HepG2 (cell line): ENCODE data around the gene ASB16. TPM values are rescaled to one million over a fixed set of nuclear protein-coding genes. Genes with fewer than 3 reads are reported as not detected.

ENCODE experiments used
- ATAC-seq: fragments of 200-7000 bp; cut with Tn5 transposase; 3 replicates; pipeline ENCODE4 v1.9.1; 2020; ENCODE audit warnings: mild to moderate bottlenecking, moderate library complexity
- BruUV-seq: library from RNA; stranded (reverse); fragments of 400-500 nt; replicated peaks from 2 replicates; lab custom pipeline; 2021; lab: Mats Ljungman, UMichigan
- CTCF ChIA-PET: fragments of 300-600 bp; formaldehyde crosslinking; extraction: SDS; loops from one replicate; lab custom pipeline; 2021; ENCODE audit warnings: low total read pairs, inconsistent platforms, low intra/inter-chr PET ratio; lab: Yijun Ruan, JAX
- POLR2A ChIA-PET: fragments of 350-600 bp; sonication (Branson Sonifier 250); formaldehyde crosslinking; loops from one replicate; lab custom pipeline; 2020; ENCODE audit warnings: antibody characterized with exemption, inconsistent platforms; lab: Yijun Ruan, JAX
- DNase-seq: peaks from one replicate; pipeline ENCODE4 v3.0.0-alpha.2; 2015; ENCODE audit warnings: low spot score
- FAIRE-seq: peaks from 3 replicates; lab custom pipeline; 2011; peaks lifted over from hg19 to GRCh38; lab: Jason Lieb, UNC
- H2AFZ ChIP-seq: one replicate; pipeline ENCODE4 v1.6.1; 2011; ENCODE audit warnings: low read length, inconsistent platforms
- H3K27ac ChIP-seq: fragments of 300-600 bp; 3 replicates; pipeline ENCODE4 v1.8.0; 2011; ENCODE audit warnings: mixed run types, mild to moderate bottlenecking, mixed read lengths, low read length, inconsistent platforms; ENCODE audit not compliant: insufficient read depth; ENCODE audit errors: extremely low read length
- H3K27me3 ChIP-seq, 2 experiments: fragments of 200-600 bp in 1 of 2; 2 replicates in 1 of 2; 3 replicates in 1 of 2; pipeline versions ENCODE4 v1.6.0 to v1.8.0; 2011; ENCODE audit warnings: low read length in 2 of 2, mild to moderate bottlenecking in 2 of 2, moderate library complexity in 2 of 2, inconsistent platforms in 1 of 2; ENCODE audit not compliant: insufficient read depth in 2 of 2, control insufficient read depth in 1 of 2
- H3K36me3 ChIP-seq, 2 experiments: fragments of 200-600 bp in 1 of 2; replicated peaks in 1 of 2; 2 replicates in 1 of 2; 3 replicates in 1 of 2; pipeline versions ENCODE4 v1.5.1 to v1.8.0; 2011; ENCODE audit warnings: low read length in 2 of 2, inconsistent platforms in 1 of 2; ENCODE audit not compliant: insufficient read depth in 2 of 2, control insufficient read depth in 1 of 2
- H3K4me1 ChIP-seq: 2 replicates; pipeline ENCODE4 v1.5.1; 2012; ENCODE audit warnings: low read length, inconsistent platforms; ENCODE audit not compliant: insufficient read depth
- H3K4me2 ChIP-seq: 2 replicates; pipeline ENCODE4 v1.6.0; 2011; ENCODE audit warnings: low read depth, low read length, inconsistent platforms
- H3K4me3 ChIP-seq, 3 experiments: fragments of 200-600 bp in 1 of 3; sonication (generic), shearing (Covaris generic) in 1 of 3; replicated peaks in 1 of 3; 2 replicates each; pipeline ENCODE4 v1.5.1; 2011 to 2016; ENCODE audit warnings: low read length in 3 of 3, inconsistent platforms in 2 of 3, low read depth in 2 of 3, mild to moderate bottlenecking in 2 of 3, control low read depth in 1 of 3, mixed read lengths in 1 of 3; ENCODE audit not compliant: insufficient read depth in 1 of 3
- H3K79me2 ChIP-seq: one replicate; pipeline ENCODE4 v1.6.1; 2011; ENCODE audit warnings: low read length, inconsistent platforms; ENCODE audit not compliant: insufficient read depth
- H3K9ac ChIP-seq: 2 replicates; pipeline ENCODE4 v1.6.0; 2011; ENCODE audit warnings: mild to moderate bottlenecking, low read depth, low read length, inconsistent platforms; ENCODE audit not compliant: insufficient read depth
- H3K9me3 ChIP-seq: 2 replicates; pipeline ENCODE4 v1.5.1; 2012; ENCODE audit warnings: mild to moderate bottlenecking, low read length
- H4K20me1 ChIP-seq: 2 replicates; pipeline ENCODE4 v1.6.0; 2011; ENCODE audit warnings: inconsistent platforms, mild to moderate bottlenecking, low read length, moderate library complexity; ENCODE audit not compliant: insufficient read depth
- ATF7 ChIP-seq, 2 experiments: fragments of 450-650 bp in 1 of 2; sonication (generic) in 1 of 2; formaldehyde crosslinking in 1 of 2; IDR thresholded peaks; 2 replicates each; pipeline versions ENCODE4 v1.4.0 to v1.6.1; 2016 to 2020; ENCODE audit warnings: antibody characterized with exemption in 1 of 2, mild to moderate bottlenecking in 1 of 2, missing genetic modification reagents in 1 of 2
- CENPT ChIP-seq: sonication (generic); formaldehyde crosslinking; IDR thresholded peaks from 2 replicates; pipeline ENCODE4 v1.8.0; 2022; ENCODE audit warnings: low read depth, mild to moderate bottlenecking, moderate library complexity, missing genetic modification reagents
- DMAP1 ChIP-seq: IDR thresholded peaks from 2 replicates; pipeline ENCODE4 v1.6.1; 2016
- GABPA ChIP-seq, 2 experiments: IDR thresholded peaks; 2 replicates each; pipeline ENCODE4 v1.6.1; 2011 to 2016; ENCODE audit warnings: low read depth in 2 of 2, low read length in 1 of 2, missing biosample characterization in 1 of 2, missing genetic modification characterization in 1 of 2
- HNRNPH1 ChIP-seq: fragments of 200-400 bp; formaldehyde crosslinking; optimal IDR thresholded peaks from 2 replicates; pipeline ENCODE3; 2017; ENCODE audit warnings: mild to moderate bottlenecking, low read depth, low read length
- NFIC ChIP-seq: IDR thresholded peaks from 2 replicates; pipeline ENCODE4 v1.6.1; 2012; ENCODE audit warnings: mild to moderate bottlenecking, low read length, inconsistent platforms
- SALL2 ChIP-seq: sonication (generic); formaldehyde crosslinking; IDR thresholded peaks from 2 replicates; pipeline ENCODE4 v1.8.1; 2023; ENCODE audit warnings: mild to moderate bottlenecking, missing genetic modification reagents, inconsistent platforms
- SMARCE1 ChIP-seq: fragments of 450-650 bp; IDR thresholded peaks from 2 replicates; pipeline ENCODE4 v1.6.1; 2017; ENCODE audit warnings: borderline replicate concordance
- U2AF1 ChIP-seq: fragments of 200-400 bp; formaldehyde crosslinking; optimal IDR thresholded peaks from 2 replicates; pipeline ENCODE3; 2017; ENCODE audit warnings: mild to moderate bottlenecking, low read depth, low read length
- ZNF230 ChIP-seq: sonication (generic); formaldehyde crosslinking; IDR thresholded peaks from 2 replicates; pipeline ENCODE4 v1.4.0; 2020; ENCODE audit warnings: mild to moderate bottlenecking, missing genetic modification reagents
- ZNF253 ChIP-seq: sonication (generic); formaldehyde crosslinking; IDR thresholded peaks from 2 replicates; pipeline ENCODE4 v1.8.0; 2022; ENCODE audit warnings: mild to moderate bottlenecking, missing genetic modification reagents, borderline replicate concordance
- ZNF333 ChIP-seq: sonication (generic); formaldehyde crosslinking; IDR thresholded peaks from 2 replicates; pipeline ENCODE4 v1.4.0; 2020; ENCODE audit warnings: mild to moderate bottlenecking, missing genetic modification reagents, borderline replicate concordance
- ZNF383 ChIP-seq: sonication (generic); formaldehyde crosslinking; IDR thresholded peaks from 2 replicates; pipeline ENCODE4 v1.4.0; 2020; ENCODE audit warnings: missing genetic modification reagents, mild to moderate bottlenecking, borderline replicate concordance
- ZNF549 ChIP-seq: sonication (generic); formaldehyde crosslinking; IDR thresholded peaks from 2 replicates; pipeline ENCODE4 v1.5.0; 2020; ENCODE audit warnings: missing genetic modification reagents
- ZNF598 ChIP-seq: sonication (generic); formaldehyde crosslinking; IDR thresholded peaks from 2 replicates; pipeline ENCODE4 v1.5.1; 2020; ENCODE audit warnings: mild to moderate bottlenecking, missing genetic modification reagents, borderline replicate concordance
- ZNF788 ChIP-seq: sonication (generic); formaldehyde crosslinking; IDR thresholded peaks from 2 replicates; pipeline ENCODE4 v1.5.0; 2020; ENCODE audit warnings: mild to moderate bottlenecking, missing genetic modification reagents, borderline replicate concordance
- ZNF891 ChIP-seq: sonication (generic); formaldehyde crosslinking; IDR thresholded peaks from 2 replicates; pipeline ENCODE4 v1.5.0; 2020; ENCODE audit warnings: mild to moderate bottlenecking, missing genetic modification reagents
- WGBS: methylation state at CpG from one replicate; pipeline ENCODE4 v1.1.6; 2017; ENCODE audit warnings: low lambda C conversion rate; 5-methylcytosine and 5-hydroxymethylcytosine counted together
- in situ Hi-C: cut with HindIII; loops from 2 replicates; pipeline ENCODE4 v1.10.0; 2017; ENCODE audit warnings: low pct_unique_long_range_greater_than_20kb; ENCODE audit not compliant: extremely low pct_ligation_motif_present
- intact Hi-C: fragments of 100-400 bp; cut with micrococcal nuclease; formaldehyde crosslinking; loops from one replicate; pipeline ENCODE4 v1.10.0; 2022; ENCODE audit not compliant: unreplicated experiment
- polyA plus RNA-seq, 8 experiments: library from polyadenylated mRNA; depleted of rRNA in 3 of 8; stranded (reverse) in 7 of 8; unstranded in 1 of 8; fragments of >200 nt; fragmentation: Illumina TruSeq in 4 of 8; extraction: Trizol in 4 of 8; gene quantifications; 2 replicates each; pipeline versions ENCODE4 v1.2.1 to v1.2.3, GENCODE V29; 2011 to 2016; ENCODE audit warnings: low read depth in 4 of 8, missing spikeins in 1 of 8, mixed read lengths in 1 of 8; ENCODE audit not compliant: insufficient read depth in 1 of 8
- total RNA-seq, 5 experiments: library from RNA; depleted of rRNA; stranded (reverse); fragments of >200 nt; fragmentation: Illumina TruSeq; extraction: Trizol; gene quantifications; 2 replicates each; pipeline ENCODE4 v1.2.3, GENCODE V29; 2016; ENCODE audit warnings: low read depth in 1 of 5
- TF ChIP-seq, protein P1 (sequence below): sonication (generic); formaldehyde crosslinking; IDR thresholded peaks from 2 replicates; pipeline ENCODE4 v1.5.1; 2020; ENCODE audit warnings: mild to moderate bottlenecking, missing genetic modification reagents
- TF ChIP-seq, protein P2 (sequence below): sonication (generic); formaldehyde crosslinking; IDR thresholded peaks from 2 replicates; pipeline ENCODE4 v1.9.0; 2022; ENCODE audit warnings: missing genetic modification reagents, mild to moderate bottlenecking, borderline replicate concordance
- TF ChIP-seq, protein P3 (sequence below): sonication (generic); formaldehyde crosslinking; IDR thresholded peaks from 2 replicates; pipeline ENCODE4 v1.5.0; 2020; ENCODE audit warnings: missing genetic modification reagents

Gene ASB16
- total and polyA plus RNA-seq, 2 of the 13 experiments (the other 11 are each of a cell fraction or from before 2014, with no cell fraction given): 0.07 TPM; not detected in 1

- ATAC-seq (peak; percentile 54), FAIRE-seq (no peak), DNase-seq (no peak)
- no peak overlapping the region for H2AFZ ChIP-seq
- ChIA-PET CTCF (interaction anchor here (0.6 kb wide), 1 partner anchor 367 kb away, joined by 3 read pairs; no protein-coding TSS in a partner anchor), POLR2A (interaction anchor here (1.1 kb wide), 1 partner anchor 32 kb away, joined by 3 read pairs; the partner anchor contains the start of gene HDAC5)
- no peak for TF ChIP-seq ZNF598
- TF ChIP-seq, protein P1, sequence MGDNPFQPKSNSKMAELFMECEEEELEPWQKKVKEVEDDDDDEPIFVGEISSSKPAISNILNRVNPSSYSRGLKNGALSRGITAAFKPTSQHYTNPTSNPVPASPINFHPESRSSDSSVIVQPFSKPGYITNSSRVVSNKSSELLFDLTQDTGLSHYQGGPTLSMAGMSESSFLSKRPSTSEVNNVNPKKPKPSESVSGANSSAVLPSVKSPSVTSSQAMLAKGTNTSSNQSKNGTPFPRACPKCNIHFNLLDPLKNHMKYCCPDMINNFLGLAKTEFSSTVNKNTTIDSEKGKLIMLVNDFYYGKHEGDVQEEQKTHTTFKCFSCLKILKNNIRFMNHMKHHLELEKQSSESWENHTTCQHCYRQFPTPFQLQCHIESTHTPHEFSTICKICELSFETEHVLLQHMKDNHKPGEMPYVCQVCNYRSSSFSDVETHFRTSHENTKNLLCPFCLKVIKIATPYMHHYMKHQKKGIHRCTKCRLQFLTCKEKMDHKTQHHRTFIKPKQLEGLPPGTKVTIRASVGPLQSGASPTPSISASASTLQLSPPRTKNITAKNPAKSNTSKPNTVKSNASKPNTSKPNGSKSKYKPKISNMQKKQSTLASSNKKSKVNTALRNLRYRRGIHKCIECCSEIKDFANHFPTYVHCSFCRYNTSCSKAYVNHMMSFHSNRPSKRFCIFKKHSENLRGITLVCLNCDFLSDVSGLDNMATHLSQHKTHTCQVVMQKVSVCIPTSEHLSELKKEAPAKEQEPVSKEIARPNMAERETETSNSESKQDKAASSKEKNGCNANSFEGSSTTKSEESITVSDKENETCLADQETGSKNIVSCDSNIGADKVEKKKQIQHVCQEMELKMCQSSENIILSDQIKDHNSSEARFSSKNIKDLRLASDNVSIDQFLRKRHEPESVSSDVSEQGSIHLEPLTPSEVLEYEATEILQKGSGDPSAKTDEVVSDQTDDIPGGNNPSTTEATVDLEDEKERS: no peak
- TF ChIP-seq ZNF891 (CRISPR knock-in tag): no peak
- no peak for TF ChIP-seq ZNF253 (CRISPR knock-in tag)
- TF ChIP-seq SALL2: no peak
- no peak for TF ChIP-seq U2AF1
- no peak for TF ChIP-seq GABPA (IDR thresholded peaks at IDR 0.05; ENCODE audit: low read depth, low read length)
- TF ChIP-seq GABPA (CRISPR knock-in tag; IDR thresholded peaks at IDR 0.05; ENCODE audit: low read depth): no peak
- TF ChIP-seq, protein P2, sequence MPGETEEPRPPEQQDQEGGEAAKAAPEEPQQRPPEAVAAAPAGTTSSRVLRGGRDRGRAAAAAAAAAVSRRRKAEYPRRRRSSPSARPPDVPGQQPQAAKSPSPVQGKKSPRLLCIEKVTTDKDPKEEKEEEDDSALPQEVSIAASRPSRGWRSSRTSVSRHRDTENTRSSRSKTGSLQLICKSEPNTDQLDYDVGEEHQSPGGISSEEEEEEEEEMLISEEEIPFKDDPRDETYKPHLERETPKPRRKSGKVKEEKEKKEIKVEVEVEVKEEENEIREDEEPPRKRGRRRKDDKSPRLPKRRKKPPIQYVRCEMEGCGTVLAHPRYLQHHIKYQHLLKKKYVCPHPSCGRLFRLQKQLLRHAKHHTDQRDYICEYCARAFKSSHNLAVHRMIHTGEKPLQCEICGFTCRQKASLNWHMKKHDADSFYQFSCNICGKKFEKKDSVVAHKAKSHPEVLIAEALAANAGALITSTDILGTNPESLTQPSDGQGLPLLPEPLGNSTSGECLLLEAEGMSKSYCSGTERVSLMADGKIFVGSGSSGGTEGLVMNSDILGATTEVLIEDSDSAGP (CRISPR knock-in tag): no peak
- no peak for TF ChIP-seq ZNF230 (CRISPR knock-in tag)
- no peak for TF ChIP-seq CENPT (CRISPR knock-in tag)
- no peak for TF ChIP-seq ZNF788 (CRISPR knock-in tag)
- no peak for TF ChIP-seq ZNF549 (CRISPR knock-in tag)
- no peak for TF ChIP-seq SMARCE1
- no peak for TF ChIP-seq ZNF333 (CRISPR knock-in tag)
- no peak for TF ChIP-seq DMAP1 (CRISPR knock-in tag)
- TF ChIP-seq ATF7 (IDR thresholded peaks at IDR 0.05): no peak
- TF ChIP-seq ATF7 (CRISPR knock-in tag; IDR thresholded peaks at IDR 0.05): no peak
- TF ChIP-seq ZNF383 (CRISPR knock-in tag): no peak
- no peak for TF ChIP-seq HNRNPH1
- TF ChIP-seq NFIC: no peak
- TF ChIP-seq, protein P3, sequence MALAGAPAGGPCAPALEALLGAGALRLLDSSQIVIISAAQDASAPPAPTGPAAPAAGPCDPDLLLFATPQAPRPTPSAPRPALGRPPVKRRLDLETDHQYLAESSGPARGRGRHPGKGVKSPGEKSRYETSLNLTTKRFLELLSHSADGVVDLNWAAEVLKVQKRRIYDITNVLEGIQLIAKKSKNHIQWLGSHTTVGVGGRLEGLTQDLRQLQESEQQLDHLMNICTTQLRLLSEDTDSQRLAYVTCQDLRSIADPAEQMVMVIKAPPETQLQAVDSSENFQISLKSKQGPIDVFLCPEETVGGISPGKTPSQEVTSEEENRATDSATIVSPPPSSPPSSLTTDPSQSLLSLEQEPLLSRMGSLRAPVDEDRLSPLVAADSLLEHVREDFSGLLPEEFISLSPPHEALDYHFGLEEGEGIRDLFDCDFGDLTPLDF: no peak
- H3K9ac ChIP-seq: no peak overlapping the region
- peaks cover 9% of the 10 kb centered on the region for H3K4me1 ChIP-seq
- no peak overlapping the region for H3K4me2 ChIP-seq
- no peak overlapping the region for H3K4me3 ChIP-seq
- H3K9me3 ChIP-seq: no peaks in the 10 kb centered on the region
- 91% methylated on average over 2 of the region's 2 CpGs for WGBS
- H4K20me1 ChIP-seq: no peaks in the 10 kb centered on the region
- no TSS peak for BruUV-seq
- H3K36me3 ChIP-seq: peaks cover 12 to 44% of the 10 kb centered on the region in 2 experiments
- intact Hi-C loops: no loop called here
- in situ Hi-C loops: no loop called here
- no peak overlapping the region for H3K27ac ChIP-seq
- peaks cover 4% of the 10 kb centered on the region for H3K79me2 ChIP-seq
- H3K27me3 ChIP-seq: no peaks in the 10 kb centered on the region
These were observed 15.0 kb upstream of the ASB16 start for GRCh38 chr17:44155488-44155887.
